Left colon (tissue), 2 donors: ENCODE measurements around the gene HES3. TPM values are rescaled to one million over a fixed set of nuclear protein-coding genes. Genes with fewer than 3 reads are reported as not detected.
"Not testable (repeated sequence)": the region's sequence is repeated elsewhere in the genome, so short reads cannot be mapped to it uniquely, and the experiment has no call there.

Experiments used
- ATAC-seq: fragments of 200-7000 bp; cut with Tn5 transposase; one replicate; pipeline ENCODE4 v1.9.1; 2020; ENCODE audit warnings: mild to moderate bottlenecking, moderate library complexity
- DNase-seq, 2 donors: peaks; one replicate each; pipeline ENCODE4 v3.0.0-alpha.2; 2020
- intact Hi-C, 2 donors: fragments of 100-400 bp; cut with DNase I in 1 of 2; cut with micrococcal nuclease in 1 of 2; formaldehyde crosslinking; loops; one replicate each; pipeline versions ENCODE4 v1.11.2 to v1.14.0; 2022; cut with DNase I, micrococcal nuclease
- total RNA-seq, 2 donors: library from RNA; stranded (reverse); fragmentation: NEBNext Ultra II Directional; extraction: Animal tissue kit (Norgen Biotek cat#: 25700); gene quantifications; one replicate each; pipeline ENCODE4 v1.2.1, GENCODE V29; 2021
- donor health status: DM: no; HTN: no; CAD: no.
- donor health status: DM: yes; HTN: yes; CAD: no.

Gene HES3
- total RNA-seq, 2 donors from 2014 or later = not detected

GRCh38 chr1:6212193-6212959 lies 31.6 kb upstream of the HES3 start:
- intact Hi-C loops = no loop called here
- DNase-seq (no peak), ATAC-seq (no peak)

- no peak for DNase-seq
- ATAC-seq = no peak
- intact Hi-C loops = no loop called here
These were observed 25.4 kb upstream of the HES3 start for GRCh38 chr1:6218375-6219164.

DNA sequence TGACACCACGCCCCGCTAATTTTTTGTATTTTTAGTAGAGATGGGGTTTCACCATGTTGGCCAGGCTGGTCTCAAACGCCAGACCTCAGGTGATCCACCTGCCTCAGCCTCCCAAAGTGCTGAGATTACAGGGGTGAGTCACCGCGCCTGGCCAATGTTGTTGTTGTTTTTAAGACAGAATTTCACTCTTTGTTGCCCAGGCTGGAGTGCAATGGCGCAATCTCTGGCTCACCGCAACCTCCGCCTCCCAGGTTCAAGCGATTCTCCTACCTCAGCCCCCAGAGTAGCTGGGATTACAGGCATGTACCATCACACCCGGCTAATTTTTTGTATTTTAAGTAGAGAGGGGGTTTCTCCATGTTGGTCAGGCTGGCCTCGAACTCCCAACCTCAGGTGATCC lies 24.3 kb upstream of the HES3 start:
- intact Hi-C loops, DNase-seq, ATAC-seq: not testable (repeated sequence)

DNA sequence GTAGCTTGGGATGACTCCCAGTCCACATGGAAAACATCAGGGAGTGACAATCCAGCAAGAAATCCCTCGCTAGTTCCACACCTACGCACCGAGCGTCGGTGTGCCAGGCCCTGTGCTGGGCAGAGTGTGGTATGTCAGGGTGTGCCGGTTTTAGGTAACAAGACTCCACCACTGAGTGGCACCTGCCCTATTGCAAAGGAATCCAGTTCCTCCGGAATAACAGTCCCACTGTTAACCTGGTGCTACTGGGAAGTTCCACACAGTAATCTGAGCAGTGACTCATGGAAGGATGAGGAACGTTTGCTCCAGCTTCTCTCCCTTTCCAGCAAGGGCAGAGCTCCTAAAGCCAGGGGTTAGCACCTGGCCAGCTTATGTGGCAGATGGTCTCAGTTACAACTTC lies 23.7 kb upstream of the HES3 start:
- intact Hi-C loops = no loop called here
- ATAC-seq (no peak), DNase-seq (no peak)

- intact Hi-C loops = no loop called here
- ATAC-seq (no peak), DNase-seq (no peak)
These were observed 22.7 kb upstream of the HES3 start for GRCh38 chr1:6221210-6221784.

GRCh38 chr1:6222636-6223035 lies 21.3 kb upstream of the HES3 start:
- no peak for DNase-seq
- ATAC-seq = peak; percentile 25

GRCh38 chr1:6223617-6224016 lies 20.4 kb upstream of the HES3 start:
- DNase-seq (no peak), ATAC-seq (no peak)
- intact Hi-C loops = no loop called here

More at GRCh38 chr1:6222636-6223035, 21.3 kb upstream of the HES3 start:
- intact Hi-C loops = no loop called here

- intact Hi-C loops = no loop called here
- DNase-seq = no peak
- no peak for ATAC-seq
These were observed 19.3 kb upstream of the HES3 start for GRCh38 chr1:6224718-6225117.

DNA sequence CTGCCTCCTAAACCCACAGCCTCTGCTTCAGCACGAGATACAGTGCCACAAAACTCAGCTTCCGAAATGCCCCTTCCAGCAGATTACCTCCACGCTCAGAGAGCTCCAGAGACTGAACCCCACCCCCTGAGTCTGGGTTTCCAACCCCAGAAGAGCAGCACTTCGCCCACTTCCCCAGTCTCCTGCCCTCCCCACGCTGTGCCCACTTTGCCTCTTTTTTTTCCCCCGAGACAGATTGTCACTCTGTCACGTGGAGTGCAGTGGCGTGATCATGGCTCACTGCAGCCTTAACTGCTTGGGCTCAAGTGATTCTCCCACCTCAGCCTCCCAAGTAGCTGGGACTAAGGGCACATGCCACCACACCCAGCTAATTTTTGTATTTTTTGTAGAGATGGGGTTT lies 18.3 kb upstream of the HES3 start:
- DNase-seq (no peak), ATAC-seq (no peak)
- intact Hi-C loops = no loop called here

DNA sequence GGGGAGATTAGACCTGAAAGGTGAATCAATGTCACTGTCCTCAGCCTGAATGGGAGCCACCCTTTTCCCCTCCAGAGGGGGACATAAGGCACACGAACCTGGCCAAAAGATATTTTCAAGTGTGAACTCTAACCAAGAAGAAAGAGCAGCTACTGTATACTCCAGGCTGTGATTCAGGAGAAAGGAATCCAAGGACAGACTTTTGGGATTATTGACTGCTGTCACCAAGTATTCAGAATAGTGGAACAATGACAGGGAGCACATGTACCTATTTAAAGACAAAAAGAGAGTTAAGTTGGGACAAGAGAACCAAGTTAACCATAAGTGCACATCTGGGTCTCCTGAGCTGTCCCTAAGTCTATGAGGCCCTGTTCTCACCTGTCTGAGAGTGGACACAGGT lies 10.6 kb upstream of the HES3 start:
- ATAC-seq = no peak

GRCh38 chr1:6234502-6235295 lies 9.3 kb upstream of the HES3 start:
- DNase-seq (no peak), ATAC-seq (no peak)
- intact Hi-C loops = no loop called here

More for the DNA sequence above, 10.6 kb upstream of the HES3 start:
- no peak for DNase-seq
- intact Hi-C loops = no loop called here

DNA sequence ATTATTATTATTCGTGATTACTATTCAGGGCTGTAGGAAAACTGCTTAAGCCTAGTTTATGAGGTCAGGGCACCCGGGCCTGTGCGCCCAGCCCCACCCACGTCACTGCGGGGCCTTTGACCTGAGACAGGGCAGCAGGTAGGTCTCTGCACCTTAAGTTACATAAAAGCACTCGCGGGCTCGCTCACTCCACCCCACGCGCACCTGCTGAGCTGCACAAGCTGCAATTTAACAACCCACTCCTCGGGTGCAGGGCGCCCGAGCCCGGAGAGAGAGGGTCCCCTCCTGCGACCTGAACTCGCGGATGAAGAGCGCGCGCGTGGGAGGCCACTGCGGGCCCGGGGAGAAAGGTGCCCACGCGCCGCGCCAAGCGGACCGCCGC lies 8.7 kb upstream of the HES3 start:
- intact Hi-C loops = no loop called here
- peak; percentile 71 for ATAC-seq
- DNase-seq = peak; percentile 72 to 75

GRCh38 chr1:6237093-6237492 lies 6.9 kb upstream of the HES3 start:
- no peak for ATAC-seq
- intact Hi-C loops = no loop called here
- DNase-seq = no peak

- no peak for DNase-seq
- no peak for ATAC-seq
- intact Hi-C loops = no loop called here
These were observed 4.7 kb upstream of the HES3 start for GRCh38 chr1:6239213-6239752.

DNA sequence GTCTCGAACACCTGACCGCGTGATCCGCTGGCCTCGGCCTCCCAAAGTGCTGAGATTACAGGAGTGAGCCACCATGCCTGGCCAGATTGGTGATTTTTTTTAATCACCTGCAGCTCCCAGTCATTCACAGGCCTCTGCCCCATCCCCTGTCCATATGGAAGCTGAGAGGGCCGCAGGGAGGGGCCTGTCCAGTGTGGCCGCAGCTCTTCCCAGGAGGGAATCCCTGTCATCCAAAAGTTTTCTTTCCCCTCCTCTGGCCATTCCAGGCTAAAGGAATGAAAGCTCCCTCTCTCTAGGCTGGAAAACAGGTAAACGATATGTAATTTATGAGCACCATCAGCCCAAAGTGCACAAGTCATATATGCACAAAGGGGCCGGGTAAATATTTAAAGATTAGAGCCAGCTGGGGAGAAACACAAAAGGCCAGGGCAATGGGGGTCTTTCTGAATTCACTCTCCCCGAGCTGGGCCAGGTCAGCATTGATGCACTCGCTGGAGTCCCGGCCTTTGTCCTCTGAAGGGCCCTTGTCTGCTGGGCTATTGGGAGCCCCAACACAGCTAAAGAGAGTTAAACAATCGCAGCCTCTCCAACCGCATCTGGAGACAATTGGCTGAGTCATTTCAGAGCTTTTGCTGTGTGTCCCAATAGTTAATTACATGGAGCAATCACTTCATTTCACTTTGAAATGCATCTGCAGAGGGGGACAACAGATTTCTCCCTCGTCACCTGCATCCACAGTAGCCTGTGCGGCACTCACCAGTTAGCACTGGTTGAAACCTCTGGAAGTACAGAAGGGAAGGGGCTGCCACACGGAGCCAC lies 3.8 kb upstream of the HES3 start:
- no peak for DNase-seq
- ATAC-seq = no peak
- intact Hi-C loops = loop anchor here in 1 of 2 donors (10.0 kb wide), 1 partner anchor 165 kb away; no protein-coding TSS in a partner anchor

DNA sequence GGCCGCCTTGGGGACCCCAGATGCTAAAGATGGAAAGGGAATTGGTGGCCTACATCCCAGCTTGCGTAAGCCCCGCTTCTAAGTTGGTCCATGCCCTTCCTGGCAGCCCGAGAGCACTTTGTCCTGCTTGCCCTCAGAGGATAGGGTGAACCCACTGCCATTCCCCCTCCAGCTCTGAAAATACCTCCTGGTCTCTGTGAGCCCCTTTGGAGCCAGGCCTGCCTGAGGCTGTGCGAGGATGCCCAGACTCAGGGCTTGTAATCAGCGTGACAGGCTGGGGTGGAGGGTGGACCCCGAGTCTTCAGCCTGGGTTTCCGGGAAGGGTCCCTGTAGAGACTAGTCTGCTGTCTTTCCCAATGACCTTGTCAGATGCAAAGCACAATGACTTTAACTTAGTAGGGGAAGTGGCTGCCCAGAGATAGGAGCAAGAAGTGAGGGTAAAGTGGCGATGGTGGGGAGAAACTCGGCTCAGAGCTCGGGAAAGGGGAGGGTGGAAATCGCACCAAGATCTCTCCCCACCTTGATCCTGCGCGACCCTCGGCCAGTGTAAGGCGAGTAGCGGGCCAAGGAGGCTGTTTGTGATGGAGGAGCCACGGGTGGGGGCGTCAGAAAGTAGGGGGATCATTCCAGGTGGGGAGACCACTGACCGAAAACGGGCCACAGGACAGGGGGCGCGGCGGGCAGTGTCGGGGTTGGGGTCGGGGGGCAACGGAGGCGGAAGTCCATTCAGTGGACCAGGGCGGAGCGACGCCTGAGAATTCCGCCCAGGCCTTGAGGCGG lies 2.7 kb upstream of the HES3 start:
- DNase-seq (no peak), ATAC-seq (no peak)
- intact Hi-C loops = loop anchor here in 1 of 2 donors (10.0 kb wide), 1 partner anchor 164 kb away; no protein-coding TSS in a partner anchor
